Measurements from ENCODE around the gene UNCX.

UNCX gene

GRCh38 chr7:1251796-1252539 lies 19.3 kb downstream of the UNCX start:
- Histone ChIP-seq H3K27ac (ENCODE audit: low read depth, low read length) (no peak overlapping the region), H3K36me3 (ENCODE audit: low read length) (no peaks in the 10 kb centered on the region), H3K4me3 (ENCODE audit: insufficient read depth, low read length, poor library complexity, severe bottlenecking) (no peak overlapping the region), H3K9me3 (ENCODE audit: insufficient read depth, low read length) (no peaks in the 10 kb centered on the region), H3K4me2 (ENCODE audit: low read depth, low read length, poor library complexity, severe bottlenecking) (no peak overlapping the region), H3K9me2 (replicated peaks; ENCODE audit: insufficient read depth, low read length) (no peaks in the 10 kb centered on the region), H3K9ac (ENCODE audit: low read length) (no peak overlapping the region), H2AFZ (ENCODE audit: low read depth, low read length, severe bottlenecking) (no peak overlapping the region), H4K20me1 (ENCODE audit: low read depth, low read length) (no peaks in the 10 kb centered on the region), H3K27me3 (ENCODE audit: low read length) (no peaks in the 10 kb centered on the region), H3K79me2 (ENCODE audit: insufficient read depth, low read length) (no peaks in the 10 kb centered on the region), H3F3A (ENCODE audit: insufficient read depth) (no peaks in the 10 kb centered on the region)
- TF ChIP-seq CTCF (IDR thresholded peaks at IDR 0.05; ENCODE audit: insufficient read depth, low read length, poor library complexity, severe bottlenecking) (no peak), EZH2phosphoT487 (conservative IDR thresholded peaks at IDR 0.05; ENCODE audit: low read length) (no peak)

GRCh38 chr7:1252540-1253090 lies 19.9 kb downstream of the UNCX start:
- H3K9me2 ChIP-seq (replicated peaks; ENCODE audit: insufficient read depth, low read length), result no peaks in the 10 kb centered on the region
- H3K4me3 ChIP-seq (ENCODE audit: insufficient read depth, low read length, poor library complexity, severe bottlenecking), result no peak overlapping the region
- H4K20me1 ChIP-seq (ENCODE audit: low read depth, low read length), result no peaks in the 10 kb centered on the region
- no peaks in the 10 kb centered on the region for H3K9me3 ChIP-seq (ENCODE audit: insufficient read depth, low read length)
- no peaks in the 10 kb centered on the region for H3K36me3 ChIP-seq (ENCODE audit: low read length)
- no peaks in the 10 kb centered on the region for H3K79me2 ChIP-seq (ENCODE audit: insufficient read depth, low read length)
- H3K9ac ChIP-seq (ENCODE audit: low read length), result no peak overlapping the region
- TF ChIP-seq EZH2phosphoT487 (conservative IDR thresholded peaks at IDR 0.05; ENCODE audit: low read length) (no peak), CTCF (IDR thresholded peaks at IDR 0.05; ENCODE audit: insufficient read depth, low read length, poor library complexity, severe bottlenecking) (no peak)
- H3K27me3 ChIP-seq (ENCODE audit: low read length), result no peaks in the 10 kb centered on the region
- no peak overlapping the region for H3K4me2 ChIP-seq (ENCODE audit: low read depth, low read length, poor library complexity, severe bottlenecking)
- H3F3A ChIP-seq (ENCODE audit: insufficient read depth), result no peaks in the 10 kb centered on the region
- H2AFZ ChIP-seq (ENCODE audit: low read depth, low read length, severe bottlenecking), result no peak overlapping the region
- H3K27ac ChIP-seq (ENCODE audit: low read depth, low read length), result no peak overlapping the region

- H3K27ac ChIP-seq (ENCODE audit: low read depth, low read length), result no peak overlapping the region
- no peaks in the 10 kb centered on the region for H3K27me3 ChIP-seq (ENCODE audit: low read length)
- no peak overlapping the region for H3K9ac ChIP-seq (ENCODE audit: low read length)
Observed at GRCh38 chr7:1253681-1254181, 21.1 kb downstream of the UNCX start.

More at GRCh38 chr7:1253681-1254181, 21.1 kb downstream of the UNCX start:
- Histone ChIP-seq H3K4me2 (ENCODE audit: low read depth, low read length, poor library complexity, severe bottlenecking) (no peak overlapping the region), H3K4me3 (ENCODE audit: insufficient read depth, low read length, poor library complexity, severe bottlenecking) (no peak overlapping the region), H4K20me1 (ENCODE audit: low read depth, low read length) (no peaks in the 10 kb centered on the region), H3K36me3 (ENCODE audit: low read length) (no peaks in the 10 kb centered on the region), H3K9me2 (replicated peaks; ENCODE audit: insufficient read depth, low read length) (no peaks in the 10 kb centered on the region), H3K9me3 (ENCODE audit: insufficient read depth, low read length) (no peaks in the 10 kb centered on the region), H3F3A (ENCODE audit: insufficient read depth) (no peaks in the 10 kb centered on the region), H2AFZ (ENCODE audit: low read depth, low read length, severe bottlenecking) (no peak overlapping the region), H3K79me2 (ENCODE audit: insufficient read depth, low read length) (no peaks in the 10 kb centered on the region)
- TF ChIP-seq CTCF (IDR thresholded peaks at IDR 0.05; ENCODE audit: insufficient read depth, low read length, poor library complexity, severe bottlenecking) (no peak), EZH2phosphoT487 (conservative IDR thresholded peaks at IDR 0.05; ENCODE audit: low read length) (no peak)
